Panc1 (cell line): ENCODE data around the gene COL6A5. TPM values are rescaled to one million over a fixed set of nuclear protein-coding genes. Genes with fewer than 3 reads are reported as not detected.

Source experiments
- ATAC-seq: fragments of 200-7000 bp; cut with Tn5 transposase; 2 replicates; pipeline ENCODE4 v1.9.1; 2020; ENCODE audit warnings: mild to moderate bottlenecking, moderate library complexity
- BruUV-seq: library from RNA; stranded (reverse); fragments of 400-500 nt; replicated peaks from 2 replicates; lab custom pipeline; 2021; lab: Mats Ljungman, UMichigan
- CTCF ChIA-PET: fragments of 300-600 bp; sonication (Branson Sonifier 250); formaldehyde crosslinking; loops from one replicate; lab custom pipeline; 2022; ENCODE audit warnings: antibody characterized with exemption; lab: Charles Lee
- POLR2A ChIA-PET: fragments of 300-600 bp; sonication (Branson Sonifier 250); formaldehyde crosslinking; loops from one replicate; lab custom pipeline; 2022; ENCODE audit warnings: antibody characterized with exemption; lab: Charles Lee
- DNase-seq: peaks from one replicate; pipeline ENCODE4 v3.0.0-alpha.2; 2010; ENCODE audit warnings: low read depth, low spot score
- H3K27ac ChIP-seq: 2 replicates; pipeline ENCODE4 v1.5.1; 2011; ENCODE audit warnings: mild to moderate bottlenecking, low read length, inconsistent platforms
- H3K27me3 ChIP-seq: fragments of 200-500 bp; sonication (Bioruptor generic); 2 replicates; pipeline ENCODE4 v1.6.0; 2014; ENCODE audit warnings: low read length, inconsistent platforms; ENCODE audit not compliant: control insufficient read depth, insufficient read depth
- H3K36me3 ChIP-seq: fragments of 200-500 bp; sonication (Bioruptor generic); 2 replicates; pipeline ENCODE4 v1.5.1; 2014; ENCODE audit warnings: inconsistent platforms, mild to moderate bottlenecking, low read length, moderate library complexity; ENCODE audit not compliant: control insufficient read depth, insufficient read depth
- H3K4me1 ChIP-seq: 2 replicates; pipeline ENCODE4 v1.5.1; 2011; ENCODE audit warnings: inconsistent platforms, mild to moderate bottlenecking, low read length, moderate library complexity; ENCODE audit not compliant: control insufficient read depth, insufficient read depth
- H3K4me3 ChIP-seq, 2 experiments: 2 replicates each; pipeline ENCODE4 v1.5.1; 2011 to 2012; ENCODE audit warnings: low read depth in 2 of 2, low read length in 2 of 2, mild to moderate bottlenecking in 2 of 2, inconsistent platforms in 1 of 2, moderate library complexity in 1 of 2
- H3K9me3 ChIP-seq: fragments of 200-500 bp; sonication (Bioruptor generic); 2 replicates; pipeline ENCODE4 v1.5.1; 2014; ENCODE audit warnings: low read depth, mild to moderate bottlenecking, inconsistent platforms, low read length, moderate library complexity; ENCODE audit not compliant: control insufficient read depth, insufficient read depth
- POLR2AphosphoS5 ChIP-seq: IDR thresholded peaks from 2 replicates; pipeline ENCODE4 v1.6.1; 2012; ENCODE audit warnings: mild to moderate bottlenecking, low read depth, low read length, moderate library complexity
- REST ChIP-seq, 2 experiments: IDR thresholded peaks; 2 replicates each; pipeline ENCODE4 v1.6.1; 2011 to 2012; ENCODE audit warnings: low read depth in 2 of 2, control low read depth in 1 of 2, low read length in 1 of 2, mild to moderate bottlenecking in 1 of 2, moderate library complexity in 1 of 2; ENCODE audit not compliant: insufficient read depth in 1 of 2
- SIN3A ChIP-seq: IDR thresholded peaks from 2 replicates; pipeline ENCODE4 v1.6.1; 2012; ENCODE audit warnings: low read depth, mild to moderate bottlenecking, low read length, moderate library complexity, borderline replicate concordance; ENCODE audit not compliant: insufficient read depth
- TCF7L2 ChIP-seq: IDR thresholded peaks from 2 replicates; pipeline ENCODE4 v1.6.1; 2011; ENCODE audit warnings: mild to moderate bottlenecking, low read depth, low read length, inconsistent platforms
- in situ Hi-C: cut with HindIII; loops from 2 replicates; pipeline ENCODE4 v1.10.0; 2016; ENCODE audit warnings: low sequenced_read_pairs, low pct_unique_long_range_greater_than_20kb
- intact Hi-C: fragments of 100-400 bp; cut with micrococcal nuclease; formaldehyde crosslinking; loops from one replicate; pipeline ENCODE4 v1.10.0; 2022; ENCODE audit not compliant: unreplicated experiment
- total RNA-seq: library from RNA; stranded (reverse); gene quantifications from one replicate; pipeline ENCODE4 v1.2.1, GENCODE V29; 2021; ENCODE audit not compliant: unreplicated experiment
- TF ChIP-seq, protein P1 (sequence below): fragments of 450-650 bp; IDR thresholded peaks from 2 replicates; pipeline ENCODE4 v1.5.1; 2017; ENCODE audit warnings: mild to moderate bottlenecking

The COL6A5 gene
- total RNA-seq, 1 experiment from 2014 or later: not detected

GRCh38 chr3:130428871-130429712 lies 83.6 kb downstream of the COL6A5 start:
- Histone ChIP-seq H3K27ac (no peak overlapping the region), H3K4me3 (no peak overlapping the region), H3K27me3 (peaks cover 7% of the 10 kb centered on the region), H3K36me3 (no peaks in the 10 kb centered on the region), H3K4me1 (no peaks in the 10 kb centered on the region), H3K9me3 (no peaks in the 10 kb centered on the region)
- DNase-seq (no peak), ATAC-seq (no peak)
- intact Hi-C loops (no loop called here), in situ Hi-C loops (no loop called here)
- ChIA-PET POLR2A (no interaction called here), CTCF (no interaction called here)
- no TSS peak for BruUV-seq
- TF ChIP-seq, protein P1, sequence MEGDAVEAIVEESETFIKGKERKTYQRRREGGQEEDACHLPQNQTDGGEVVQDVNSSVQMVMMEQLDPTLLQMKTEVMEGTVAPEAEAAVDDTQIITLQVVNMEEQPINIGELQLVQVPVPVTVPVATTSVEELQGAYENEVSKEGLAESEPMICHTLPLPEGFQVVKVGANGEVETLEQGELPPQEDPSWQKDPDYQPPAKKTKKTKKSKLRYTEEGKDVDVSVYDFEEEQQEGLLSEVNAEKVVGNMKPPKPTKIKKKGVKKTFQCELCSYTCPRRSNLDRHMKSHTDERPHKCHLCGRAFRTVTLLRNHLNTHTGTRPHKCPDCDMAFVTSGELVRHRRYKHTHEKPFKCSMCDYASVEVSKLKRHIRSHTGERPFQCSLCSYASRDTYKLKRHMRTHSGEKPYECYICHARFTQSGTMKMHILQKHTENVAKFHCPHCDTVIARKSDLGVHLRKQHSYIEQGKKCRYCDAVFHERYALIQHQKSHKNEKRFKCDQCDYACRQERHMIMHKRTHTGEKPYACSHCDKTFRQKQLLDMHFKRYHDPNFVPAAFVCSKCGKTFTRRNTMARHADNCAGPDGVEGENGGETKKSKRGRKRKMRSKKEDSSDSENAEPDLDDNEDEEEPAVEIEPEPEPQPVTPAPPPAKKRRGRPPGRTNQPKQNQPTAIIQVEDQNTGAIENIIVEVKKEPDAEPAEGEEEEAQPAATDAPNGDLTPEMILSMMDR: no peak
- TF ChIP-seq REST (IDR thresholded peaks at IDR 0.05; ENCODE audit: insufficient read depth in 1 of 2, low read depth in 2 of 2, low read length in 1 of 2) (no peak), POLR2AphosphoS5 (no peak), TCF7L2 (no peak), SIN3A (no peak)

DNA sequence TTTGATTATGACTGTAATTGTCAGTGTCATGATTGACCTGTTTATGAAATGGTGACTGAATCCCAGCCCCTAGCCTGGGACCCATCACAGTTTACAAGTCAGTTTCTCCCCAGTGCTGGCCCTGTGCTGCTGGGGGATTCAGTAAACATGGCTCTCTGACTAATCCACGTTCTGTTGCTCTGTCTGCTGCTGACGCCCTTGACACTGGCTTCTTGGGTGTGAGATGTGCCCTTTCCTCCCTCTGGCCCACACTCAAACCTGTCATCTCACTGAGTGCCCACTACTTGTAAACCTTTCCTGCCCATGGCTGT lies 84.2 kb downstream of the COL6A5 start:
- Histone ChIP-seq H3K9me3 (no peaks in the 10 kb centered on the region), H3K36me3 (no peaks in the 10 kb centered on the region), H3K27me3 (peaks cover 7% of the 10 kb centered on the region), H3K27ac (no peak overlapping the region), H3K4me1 (no peaks in the 10 kb centered on the region), H3K4me3 (no peak overlapping the region)
- CTCF ChIA-PET: no interaction called here
- in situ Hi-C loops (no loop called here), intact Hi-C loops (no loop called here)
- POLR2A ChIA-PET: no interaction called here
- no peak for ATAC-seq
- no peak for TF ChIP-seq POLR2AphosphoS5
- no peak for TF ChIP-seq REST (IDR thresholded peaks at IDR 0.05; ENCODE audit: insufficient read depth in 1 of 2, low read depth in 2 of 2, low read length in 1 of 2)
- TF ChIP-seq, protein P1: no peak
- TF ChIP-seq SIN3A: no peak
- no peak for TF ChIP-seq TCF7L2
- DNase-seq: no peak
- no TSS peak for BruUV-seq
